ENCODE data around the gene MCF2L2. TPM values are rescaled to one million over a fixed set of nuclear protein-coding genes. Genes with fewer than 3 reads are reported as not detected.

MCF2L2 gene
- total and polyA plus RNA-seq, 11 donors = 0.12 to 1.4 (median 0.23) TPM; not detected in 1

GRCh38 chr3:183189641-183190040 is 238.8 kb downstream of the MCF2L2 start:
- H3K27me3 ChIP-seq = no peaks in the 10 kb centered on the region
- no peak for TF ChIP-seq CTCF (IDR thresholded peaks at IDR 0.05)
- TF ChIP-seq POLR2A (IDR thresholded peaks at IDR 0.05) = no peak
- H3K4me3 ChIP-seq = no peak overlapping the region
- H3K9me3 ChIP-seq = no peaks in the 10 kb centered on the region
- ATAC-seq (no peak), DNase-seq (no peak)
- H3K27ac ChIP-seq = no peak overlapping the region
- H3K4me1 ChIP-seq = peaks cover 0 to 19% (median 0%) of the 10 kb centered on the region in 12 donors
- H3K36me3 ChIP-seq = no peaks in the 10 kb centered on the region
- WGBS, 4 donors = 88 to 99% (median 97%) methylated on average over 3 to 4 of the region's 4 CpGs
- intact Hi-C loops (cut with DNase I) = loop anchor here in 6 of 10 donors (5.0 to 10.0 kb wide), 3 partner anchors 63 to 575 kb away; partner anchors contain the start of gene B3GNT5 (in 4 of the 6)

GRCh38 chr3:183188895-183189462 is 239.4 kb downstream of the MCF2L2 start:
- TF ChIP-seq POLR2A (IDR thresholded peaks at IDR 0.05) = no peak
- peak in 10 of 12 donors; percentile 18 to 52 (median 41) for TF ChIP-seq CTCF (IDR thresholded peaks at IDR 0.05)
- DNase-seq (peak in 2 of 5 donors; percentile 33), ATAC-seq (peak in 3 of 4 donors; percentile 29 to 49 (median 49))
- H3K4me1 ChIP-seq = peaks cover 0 to 19% (median 0%) of the 10 kb centered on the region in 12 donors
- intact Hi-C loops (cut with DNase I) = loop anchor here in 6 of 10 donors (5.0 to 10.0 kb wide), 3 partner anchors 63 to 576 kb away; partner anchors contain the start of gene B3GNT5 (in 4 of the 6)
- no peaks in the 10 kb centered on the region for H3K9me3 ChIP-seq
- H3K4me3 ChIP-seq = no peak overlapping the region
- 72 to 79% (median 76%) methylated on average over 7 of the region's 7 CpGs for WGBS, 4 donors
- no peaks in the 10 kb centered on the region for H3K36me3 ChIP-seq
- H3K27ac ChIP-seq = no peak overlapping the region
- no peaks in the 10 kb centered on the region for H3K27me3 ChIP-seq

GRCh38 chr3:183185696-183186095 is 242.7 kb downstream of the MCF2L2 start:
- ATAC-seq (peak in 1 of 4 donors; percentile 23), DNase-seq (no peak)
- H3K27me3 ChIP-seq = no peaks in the 10 kb centered on the region
- intact Hi-C loops (cut with DNase I) = loop anchor here in 8 of 10 donors (2.0 to 10.0 kb wide), 6 partner anchors 63 to 579 kb away; partner anchors contain the start of gene B3GNT5 (in 4 of the 8)
- H3K4me1 ChIP-seq = peaks cover 0 to 19% (median 0%) of the 10 kb centered on the region in 12 donors
- H3K36me3 ChIP-seq = no peaks in the 10 kb centered on the region
- no peaks in the 10 kb centered on the region for H3K9me3 ChIP-seq
- no peak overlapping the region for H3K27ac ChIP-seq
- 40 to 55% (median 48%) methylated on average over 4 of the region's 4 CpGs for WGBS, 4 donors
- H3K4me3 ChIP-seq = no peak overlapping the region
- TF ChIP-seq POLR2A (IDR thresholded peaks at IDR 0.05) (no peak), CTCF (IDR thresholded peaks at IDR 0.05) (no peak)

- DNase-seq (no peak), ATAC-seq (no peak)
- intact Hi-C loops (cut with DNase I) = loop anchor here in 5 of 10 donors (2.0 to 10.0 kb wide), 4 partner anchors 56 to 582 kb away; no protein-coding TSS in a partner anchor
- Histone ChIP-seq H3K27me3 (peaks cover 3 to 24% (median 15%) of the 10 kb centered on the region in 9 donors), H3K4me1 (peaks cover 0 to 34% (median 12%) of the 10 kb centered on the region in 12 donors), H3K4me3 (no peak overlapping the region), H3K36me3 (no peaks in the 10 kb centered on the region), H3K9me3 (no peaks in the 10 kb centered on the region), H3K27ac (no peak overlapping the region)
- 57 to 83% (median 76%) methylated on average over 3 to 5 of the region's 5 CpGs for WGBS, 4 donors
- TF ChIP-seq POLR2A (IDR thresholded peaks at IDR 0.05) (no peak), CTCF (IDR thresholded peaks at IDR 0.05) (no peak)
Measured at GRCh38 chr3:183182732-183183610, 245.4 kb downstream of the MCF2L2 start.
